ENCODE results near the gene TMEM74B.
"Not testable (repeated sequence)": the region's sequence is repeated elsewhere in the genome, so short reads cannot be mapped to it uniquely, and the experiment has no call there.

Gene TMEM74B

DNA sequence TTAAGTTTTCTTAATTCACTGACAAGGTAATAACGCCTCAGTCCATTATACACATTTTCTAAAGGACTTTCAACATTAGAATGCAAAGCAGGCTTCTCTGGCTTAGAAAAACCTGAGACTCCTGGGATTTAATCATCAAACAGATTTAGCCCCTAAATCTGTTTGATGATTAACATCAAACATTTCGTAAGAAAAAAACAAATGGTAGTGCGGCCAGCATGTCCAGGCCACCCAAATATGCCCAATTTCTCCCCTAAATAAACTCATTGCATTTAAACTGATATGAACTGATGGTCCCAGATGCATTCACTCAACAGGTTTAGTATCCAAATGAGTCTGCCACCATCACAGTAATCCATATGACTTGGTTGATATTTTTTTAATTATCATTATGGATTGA, 6.2 kb downstream of the TMEM74B start:
- DNase-seq (ENCODE audit: low read depth in 3 of 3), result no peak

DNA sequence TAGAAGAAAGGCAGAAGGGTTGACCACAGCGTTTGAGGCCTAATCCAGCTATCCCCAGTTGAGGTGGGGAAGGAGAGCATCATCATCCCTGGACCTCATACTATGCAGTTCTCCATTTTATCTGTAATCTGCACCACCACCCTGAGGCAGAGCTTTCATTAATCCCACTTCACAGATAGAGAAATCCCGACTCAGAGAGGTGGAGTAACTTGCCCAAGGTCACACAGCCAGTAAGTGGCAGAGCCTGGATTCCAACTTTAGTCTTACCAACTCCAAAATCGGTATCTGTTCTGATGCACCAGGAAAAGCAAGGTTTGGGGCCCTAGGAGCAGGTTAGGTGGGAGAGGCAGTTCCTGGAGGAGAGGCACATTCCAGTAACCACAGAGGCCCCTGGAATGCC, 6.7 kb downstream of the TMEM74B start:
- DNase-seq (ENCODE audit: low read depth in 3 of 3), result no peak

DNA sequence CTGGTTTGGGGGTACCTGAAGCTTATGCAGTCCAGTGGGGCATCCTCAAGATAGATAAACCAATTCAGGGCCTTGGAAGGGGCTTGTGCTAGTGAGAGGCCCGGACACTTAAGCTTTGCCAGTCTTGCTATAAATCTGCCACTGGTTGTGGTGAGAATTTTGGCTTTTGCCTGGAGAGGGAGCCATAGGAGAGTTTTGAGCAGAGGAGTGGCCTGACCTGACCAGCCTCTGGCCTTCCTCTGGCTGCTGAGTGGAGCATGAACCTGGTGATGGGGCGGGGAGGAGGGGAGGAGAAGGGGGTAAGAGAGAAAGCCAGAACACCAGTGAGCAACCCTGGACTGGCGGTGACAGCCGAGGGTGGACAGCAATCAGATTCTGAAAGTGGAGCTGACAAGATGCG, 7.1 kb downstream of the TMEM74B start:
- no peak for DNase-seq (ENCODE audit: low read depth in 3 of 3)

DNA sequence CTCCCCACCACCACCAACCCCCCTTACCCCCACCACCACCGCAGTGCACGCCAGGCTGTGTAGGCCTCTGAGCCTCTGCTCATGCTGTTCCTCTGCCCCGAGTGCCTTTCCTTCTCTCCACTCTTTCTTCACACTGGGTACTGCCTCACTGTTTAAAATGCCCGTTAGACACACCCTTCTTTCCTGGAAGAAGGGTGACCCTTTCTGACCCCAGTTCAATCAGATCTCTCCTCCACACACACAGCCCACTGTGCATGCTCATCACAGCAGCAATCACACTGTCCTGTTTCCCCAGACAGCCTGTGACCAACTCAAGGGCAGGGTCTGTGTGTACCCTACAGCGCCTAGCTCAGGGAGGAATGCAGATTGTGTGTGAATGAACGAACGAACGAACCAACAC, 10.0 kb downstream of the TMEM74B start:
- no peak for DNase-seq (ENCODE audit: low read depth in 3 of 3)

DNA sequence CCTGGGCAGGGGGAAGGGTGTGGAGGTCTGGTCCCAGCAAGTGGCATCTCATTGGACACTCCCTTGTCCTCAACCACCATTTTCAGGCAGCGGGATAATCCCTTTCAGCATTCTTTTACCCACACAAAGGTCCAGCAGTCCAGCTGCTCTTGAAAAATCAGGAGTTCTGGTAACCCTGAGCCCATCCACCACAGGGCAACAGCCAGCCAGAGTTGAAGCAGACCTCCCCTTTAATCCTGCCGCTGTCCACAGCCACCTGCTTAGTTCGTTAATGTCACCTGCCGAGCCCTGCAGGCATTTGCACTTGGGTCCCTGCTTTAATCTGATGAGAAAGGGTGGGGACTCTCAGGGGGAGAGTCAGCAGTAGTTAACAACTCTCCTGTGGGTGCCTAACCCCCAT, 11.1 kb downstream of the TMEM74B start:
- no peak for DNase-seq (ENCODE audit: low read depth in 3 of 3)

DNA sequence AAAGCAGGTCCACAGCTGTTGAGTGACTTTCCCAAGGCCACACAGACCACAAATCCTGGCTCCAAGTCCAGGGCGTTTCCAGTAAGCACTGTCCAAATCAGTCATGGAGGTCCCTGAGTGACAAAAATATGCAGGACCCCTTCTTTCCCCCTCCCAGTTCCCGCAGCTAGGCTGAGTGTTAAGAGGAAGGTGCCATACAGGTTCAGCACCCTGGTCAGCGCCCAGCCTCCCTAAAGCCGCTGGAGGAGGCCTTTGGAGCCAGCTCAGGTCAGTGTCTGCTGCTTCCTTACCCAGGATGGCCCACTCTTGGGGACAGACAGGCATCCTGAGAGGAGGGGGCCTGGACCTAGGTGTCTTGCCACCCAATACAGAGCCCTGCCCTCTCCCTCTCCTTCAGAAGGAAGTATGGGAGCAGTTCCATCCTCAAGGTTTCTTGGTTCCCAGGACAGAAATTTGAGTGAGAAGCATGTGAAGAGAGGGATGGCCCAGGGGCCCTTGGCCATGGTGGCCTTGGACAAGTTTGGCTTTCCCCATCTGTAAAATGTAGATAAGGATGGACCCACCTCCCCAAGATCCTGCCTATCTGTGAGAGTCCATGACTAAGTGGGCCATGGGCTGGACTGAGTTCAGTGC, 13.2 kb downstream of the TMEM74B start:
- DNase-seq (ENCODE audit: low read depth in 3 of 3), result no peak

DNA sequence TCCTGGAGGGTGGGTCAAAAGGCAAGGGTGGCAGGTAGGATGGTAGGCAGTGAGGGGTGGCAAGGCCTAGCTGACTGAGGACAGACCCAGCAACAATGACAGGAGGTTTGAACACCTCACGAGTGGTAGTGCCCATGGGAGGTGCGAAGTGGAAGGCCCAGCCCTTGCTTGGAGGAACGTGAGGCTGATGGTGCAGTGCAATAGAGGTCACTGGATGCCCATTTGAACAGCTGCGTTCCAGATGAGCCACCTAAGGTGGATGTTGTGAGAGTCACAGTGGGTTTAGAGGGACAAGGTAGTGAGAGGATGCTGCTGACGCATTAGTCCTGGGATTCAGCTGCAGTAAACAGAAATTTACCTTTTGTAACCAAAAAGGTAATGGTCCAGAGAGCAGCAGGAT, 15.6 kb downstream of the TMEM74B start:
- DNase-seq (ENCODE audit: low read depth in 3 of 3), result no peak

DNA sequence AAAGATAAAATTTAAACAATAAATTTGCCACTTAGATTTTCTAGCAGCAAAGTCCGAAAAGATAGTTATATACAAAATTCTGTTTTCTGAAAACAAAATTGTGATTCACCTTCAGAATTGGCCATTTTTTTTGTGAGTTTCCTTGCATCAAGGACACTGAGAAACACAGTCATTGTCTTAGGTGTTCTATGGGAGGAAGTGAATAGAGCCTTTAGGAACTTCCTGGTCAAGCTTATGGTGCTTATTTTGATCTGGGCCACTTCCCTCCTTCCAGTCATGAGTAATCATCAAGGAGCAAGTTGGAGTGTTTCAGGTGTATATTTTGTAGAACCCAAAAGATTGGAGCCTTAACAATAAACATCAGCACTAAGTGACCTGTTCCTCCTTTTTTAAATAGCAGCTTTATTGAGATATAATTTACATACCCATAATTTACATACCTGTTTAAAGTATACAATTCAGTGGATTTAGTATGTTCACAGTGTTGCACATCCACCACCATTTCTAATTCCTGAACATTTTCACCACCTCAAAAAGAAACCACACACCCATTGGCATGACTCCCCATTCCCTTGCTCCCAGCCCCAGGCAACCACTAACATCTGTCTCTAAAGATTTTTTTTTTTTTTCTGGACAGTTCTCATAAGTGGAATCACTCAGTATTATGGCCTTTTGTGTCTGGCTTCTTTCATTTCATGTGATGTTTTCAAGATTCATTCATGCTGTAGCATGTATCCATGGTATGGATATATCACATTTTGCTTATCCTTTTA, 17.6 kb downstream of the TMEM74B start:
- DNase-seq (ENCODE audit: low read depth in 3 of 3), result no peak

DNA sequence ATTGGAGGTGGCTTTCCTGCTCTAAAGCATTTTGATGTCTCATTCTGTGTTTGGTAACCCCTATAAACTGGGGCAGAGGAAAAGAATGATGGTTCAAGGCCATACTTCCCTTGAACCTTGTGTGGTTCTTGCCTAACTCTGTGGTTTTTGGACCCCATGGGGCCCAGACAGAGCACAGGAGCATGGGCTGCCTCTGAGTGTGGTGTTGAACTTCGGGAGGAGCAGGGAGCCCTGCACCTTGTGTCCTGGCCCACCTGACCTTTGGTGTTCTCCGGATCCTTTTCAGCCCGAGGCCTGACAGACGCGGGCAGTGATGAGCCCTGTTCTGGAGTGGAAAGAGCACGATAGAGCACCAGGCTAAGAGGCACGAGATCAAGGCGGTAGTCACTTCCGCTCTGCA, 18.8 kb downstream of the TMEM74B start:
- no peak for DNase-seq (ENCODE audit: low read depth in 3 of 3)

DNA sequence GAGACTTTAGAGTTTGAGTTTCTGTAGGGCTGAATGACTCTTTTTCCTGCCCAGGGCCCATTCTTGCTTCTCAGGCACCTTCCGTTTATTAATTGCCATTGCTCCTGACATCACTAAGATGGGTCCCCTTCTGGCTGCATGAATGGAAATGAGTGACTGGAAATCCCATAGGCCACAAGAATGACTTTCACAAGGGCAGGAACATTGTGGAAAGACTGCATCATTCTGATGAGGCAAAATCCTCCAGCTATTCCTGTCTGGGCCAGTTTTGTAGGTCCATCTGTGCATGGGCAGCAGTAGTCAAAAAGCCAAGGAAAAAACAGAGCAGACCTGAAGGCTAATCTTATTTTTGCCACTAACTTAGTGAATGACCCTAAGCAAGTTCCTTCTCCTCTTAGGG, 19.3 kb downstream of the TMEM74B start:
- DNase-seq (ENCODE audit: low read depth in 3 of 3), result no peak

DNA sequence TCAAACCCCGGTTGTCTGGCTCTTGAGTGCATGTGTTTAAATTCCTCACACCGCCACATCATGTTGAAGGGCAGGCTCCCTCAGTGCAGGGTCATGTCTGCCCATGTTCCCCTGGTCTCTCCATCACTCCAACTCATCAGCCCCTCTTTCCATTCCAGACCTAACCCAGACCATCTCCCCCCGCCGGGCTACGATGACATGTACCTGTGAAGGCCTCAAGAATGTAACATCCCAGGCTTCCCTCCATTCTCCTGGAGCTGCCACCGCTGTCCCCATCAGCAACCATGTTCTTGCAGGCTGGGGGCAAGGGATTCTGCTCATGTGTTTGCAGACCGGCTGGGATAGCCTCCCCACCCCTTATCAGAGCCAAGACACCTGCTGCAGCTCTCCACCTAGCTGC, 19.9 kb downstream of the TMEM74B start:
- DNase-seq (ENCODE audit: low read depth in 3 of 3), result no peak

DNA sequence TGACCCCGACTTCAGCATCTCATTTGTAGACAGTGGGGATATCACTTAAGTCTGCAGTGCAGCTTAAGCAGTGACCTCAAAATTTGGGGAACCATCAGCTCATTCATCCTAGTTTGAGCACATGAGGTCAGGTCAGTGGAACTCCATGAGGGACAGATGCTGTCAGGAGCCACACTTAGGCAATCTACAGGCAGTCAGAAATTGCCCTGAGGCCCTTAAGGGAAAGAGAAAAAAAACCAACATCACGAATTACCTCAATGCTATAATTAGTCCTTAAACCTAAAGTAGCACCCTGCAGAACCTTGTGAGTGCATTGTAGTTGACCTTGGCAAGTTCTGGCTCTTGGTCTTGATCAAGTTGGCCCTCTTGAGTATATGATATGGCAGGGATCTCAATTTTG, 21.1 kb downstream of the TMEM74B start:
- no peak for DNase-seq (ENCODE audit: low read depth in 3 of 3)

DNA sequence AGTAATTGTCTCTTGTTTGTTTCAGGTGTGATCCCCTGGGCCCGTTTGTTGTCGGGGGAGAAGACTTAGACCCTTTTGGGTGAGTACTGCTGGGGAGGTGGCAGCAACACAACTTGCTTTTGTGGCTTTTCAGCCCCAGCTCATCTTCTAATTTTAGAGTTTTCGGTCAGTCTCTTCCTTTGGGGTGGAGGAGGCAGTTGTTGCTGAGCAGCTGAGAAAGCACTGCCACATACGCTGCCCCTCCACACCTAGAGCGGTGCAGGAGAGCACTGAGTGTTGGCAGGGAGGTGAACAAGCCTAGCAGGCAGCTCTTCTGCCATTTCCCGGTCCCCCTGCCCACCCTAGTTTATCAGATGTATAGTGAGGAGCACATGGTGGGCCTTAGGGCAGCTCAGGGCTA, 21.7 kb downstream of the TMEM74B start:
- DNase-seq (ENCODE audit: low read depth in 3 of 3), result no peak

DNA sequence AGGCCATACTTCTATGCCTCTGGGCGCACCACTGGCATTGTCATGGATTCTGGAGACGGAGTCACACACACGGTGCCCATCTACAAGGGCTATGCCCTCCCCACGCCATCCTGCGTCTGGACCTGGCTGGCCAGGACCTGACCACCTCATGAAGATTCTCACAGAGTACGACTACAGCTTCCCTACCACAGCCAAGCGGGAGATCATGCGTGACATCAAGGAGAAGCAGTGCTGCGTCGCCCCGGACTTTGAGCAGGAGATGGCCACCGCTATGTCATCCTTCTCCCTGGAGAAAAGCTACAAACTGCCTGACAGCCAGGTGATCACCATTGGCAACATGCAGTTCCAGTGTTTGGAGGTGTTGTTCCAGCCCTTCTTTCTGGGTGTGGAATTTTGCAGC, 23.8 kb downstream of the TMEM74B start:
- no peak for DNase-seq (ENCODE audit: low read depth in 3 of 3)

DNA sequence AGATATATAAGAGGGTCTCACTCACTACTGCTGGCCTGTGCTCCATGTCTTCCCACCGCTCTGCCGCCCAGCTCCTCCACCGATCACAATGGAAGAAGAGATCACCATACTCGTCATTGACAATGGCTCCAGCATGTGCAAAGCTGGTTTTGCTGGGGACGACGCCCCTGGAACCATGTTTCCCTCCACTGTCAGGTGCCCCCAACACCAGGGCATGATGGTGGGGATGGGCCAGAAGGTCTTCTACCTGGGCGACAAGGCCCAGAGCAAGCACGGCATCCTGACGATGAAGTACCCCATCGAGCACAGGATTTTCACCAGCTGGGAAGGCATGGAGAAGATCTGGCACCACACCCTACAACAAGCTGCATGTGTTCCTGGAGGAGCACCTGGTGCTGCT, 24.3 kb downstream of the TMEM74B start:
- no peak for DNase-seq (ENCODE audit: low read depth in 3 of 3)

DNA sequence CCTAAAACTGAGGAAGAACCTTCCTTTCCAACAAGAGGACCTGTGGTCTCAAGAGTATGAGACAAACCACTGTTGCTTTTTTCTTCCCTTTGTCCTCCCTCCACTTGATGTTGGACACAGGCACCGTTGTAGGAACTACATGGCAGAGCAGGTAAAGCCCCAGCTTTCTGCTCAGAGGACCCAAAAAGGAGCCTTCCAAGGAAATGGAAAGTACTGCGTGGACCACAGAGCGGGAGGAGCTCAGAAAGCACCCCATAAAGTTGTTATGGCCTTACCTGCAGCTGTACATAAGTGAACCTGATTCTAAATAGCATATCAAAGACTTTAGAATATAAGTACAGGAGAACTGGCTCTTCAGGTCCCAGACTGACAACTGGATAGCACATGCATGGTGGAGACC, 29.4 kb downstream of the TMEM74B start:
- DNase-seq (ENCODE audit: low read depth in 3 of 3), result no peak

DNA sequence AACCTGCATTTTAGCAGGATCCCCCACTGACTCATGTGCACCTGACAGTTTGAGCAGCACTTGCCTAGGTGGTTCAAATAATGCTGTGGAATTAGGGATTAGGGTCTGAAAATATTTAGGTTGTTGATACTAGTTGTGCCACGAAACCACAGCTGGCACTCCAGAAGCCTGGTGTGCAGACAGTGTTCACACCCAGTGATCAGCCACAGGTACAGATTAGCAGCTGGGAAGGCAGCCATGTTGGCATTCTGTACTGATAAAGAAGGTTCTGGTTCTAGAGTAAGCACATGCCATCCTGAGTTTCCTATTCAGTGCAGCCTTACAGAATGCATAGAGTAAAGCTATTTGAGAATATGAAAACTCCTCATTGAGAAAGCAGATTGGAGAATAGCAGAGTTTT, 30.1 kb downstream of the TMEM74B start:
- DNase-seq (ENCODE audit: low read depth in 3 of 3), result no peak

DNA sequence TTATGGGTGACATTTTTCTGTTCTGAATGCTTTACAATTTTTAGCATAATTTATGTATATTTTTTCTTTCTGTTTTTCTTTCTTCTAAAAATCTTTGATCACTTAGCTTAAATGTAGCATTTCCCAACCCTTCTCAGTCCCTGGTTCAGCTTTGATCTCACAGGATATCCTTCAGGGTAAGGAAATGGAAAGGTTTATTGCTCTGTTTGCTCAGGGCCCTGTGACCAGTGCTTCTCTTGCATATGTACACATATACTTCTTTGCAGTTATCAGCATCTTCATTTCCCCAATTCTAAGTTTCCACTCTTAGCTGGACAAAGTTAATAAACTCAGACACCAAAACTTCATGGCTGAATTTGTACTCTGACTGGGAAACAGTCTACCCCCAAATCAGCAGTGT, 30.6 kb downstream of the TMEM74B start:
- no peak for DNase-seq (ENCODE audit: low read depth in 3 of 3)

DNA sequence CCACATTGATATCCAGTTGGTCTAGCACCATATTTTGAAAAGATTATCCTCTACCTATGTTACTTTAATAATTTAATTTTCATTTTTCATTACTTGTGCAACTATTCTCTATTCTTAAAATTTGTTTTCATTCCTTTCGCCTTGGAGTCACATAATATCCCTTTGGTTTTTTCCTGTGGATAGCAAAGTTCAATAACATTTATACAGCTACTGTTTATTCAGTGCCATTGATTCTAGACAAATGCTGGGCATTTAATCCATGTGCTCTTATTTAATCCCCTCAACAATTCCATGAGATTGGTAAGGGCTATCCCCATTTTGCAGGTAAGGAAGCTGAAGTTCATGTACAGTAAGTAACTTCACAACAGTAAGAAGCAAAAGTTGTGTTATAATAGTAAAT, 33.8 kb downstream of the TMEM74B start:
- no peak for DNase-seq (ENCODE audit: low read depth in 3 of 3)

DNA sequence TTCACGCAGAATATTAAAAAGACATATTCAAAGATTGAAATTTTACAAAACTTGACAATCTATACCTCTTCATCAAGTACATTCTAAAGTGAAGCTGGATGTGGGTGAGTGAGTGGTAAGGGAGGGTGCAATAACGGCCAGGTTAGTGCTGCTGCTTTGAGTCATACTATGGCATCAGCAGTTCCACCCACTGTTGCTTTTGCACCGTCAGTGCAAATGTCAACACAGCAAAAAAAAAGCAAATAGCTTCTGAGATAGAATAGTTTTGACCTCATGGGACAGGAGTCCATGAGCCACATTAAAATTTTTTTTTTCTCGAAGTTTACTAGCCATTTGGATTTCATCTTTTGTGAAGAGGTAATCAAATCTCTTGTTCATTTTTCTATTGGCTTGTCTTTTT, 34.6 kb downstream of the TMEM74B start:
- peak in 1 of 3 experiments; percentile 3 for DNase-seq (ENCODE audit: low read depth in 3 of 3)

DNA sequence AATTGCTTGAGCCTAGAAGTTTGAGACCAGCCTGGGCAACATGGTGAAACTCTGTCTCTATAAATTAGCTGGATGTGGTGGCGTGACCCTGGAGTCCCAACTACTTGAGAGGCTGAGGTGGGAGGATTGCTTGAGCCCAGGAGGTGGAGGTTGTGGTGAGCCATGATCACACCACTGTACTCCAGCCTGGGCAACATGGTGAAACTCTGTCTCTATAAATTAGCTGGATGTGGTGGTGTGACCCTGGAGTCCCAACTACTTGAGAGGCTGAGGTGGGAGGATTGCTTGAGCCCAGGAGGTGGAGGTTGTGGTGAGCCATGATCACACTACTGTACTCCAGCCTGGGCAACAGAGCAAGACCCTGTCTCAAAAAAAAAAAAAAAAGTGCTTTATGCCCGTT, 35.0 kb downstream of the TMEM74B start:
- DNase-seq (ENCODE audit: low read depth in 3 of 3), result not testable (repeated sequence)

DNA sequence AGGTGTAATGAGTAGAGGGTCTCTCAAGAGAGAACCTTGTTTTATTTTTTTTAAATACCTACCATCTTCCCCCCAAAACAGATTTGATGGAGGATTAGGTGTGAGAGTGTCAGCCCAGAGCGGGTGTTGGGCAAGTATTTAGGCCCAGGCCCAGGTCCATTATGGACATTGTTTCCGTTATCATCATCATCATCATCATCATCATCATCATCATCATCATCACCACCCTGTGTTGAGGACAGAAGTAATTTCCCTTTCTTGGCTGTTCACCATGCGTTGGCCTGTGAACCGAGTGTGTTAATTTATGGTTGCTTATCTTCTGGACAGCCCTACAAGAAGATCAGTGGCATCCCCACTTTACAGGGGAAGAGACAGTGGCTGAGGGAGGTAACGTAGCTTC, 37.8 kb downstream of the TMEM74B start:
- DNase-seq (ENCODE audit: low read depth in 3 of 3), result no peak

DNA sequence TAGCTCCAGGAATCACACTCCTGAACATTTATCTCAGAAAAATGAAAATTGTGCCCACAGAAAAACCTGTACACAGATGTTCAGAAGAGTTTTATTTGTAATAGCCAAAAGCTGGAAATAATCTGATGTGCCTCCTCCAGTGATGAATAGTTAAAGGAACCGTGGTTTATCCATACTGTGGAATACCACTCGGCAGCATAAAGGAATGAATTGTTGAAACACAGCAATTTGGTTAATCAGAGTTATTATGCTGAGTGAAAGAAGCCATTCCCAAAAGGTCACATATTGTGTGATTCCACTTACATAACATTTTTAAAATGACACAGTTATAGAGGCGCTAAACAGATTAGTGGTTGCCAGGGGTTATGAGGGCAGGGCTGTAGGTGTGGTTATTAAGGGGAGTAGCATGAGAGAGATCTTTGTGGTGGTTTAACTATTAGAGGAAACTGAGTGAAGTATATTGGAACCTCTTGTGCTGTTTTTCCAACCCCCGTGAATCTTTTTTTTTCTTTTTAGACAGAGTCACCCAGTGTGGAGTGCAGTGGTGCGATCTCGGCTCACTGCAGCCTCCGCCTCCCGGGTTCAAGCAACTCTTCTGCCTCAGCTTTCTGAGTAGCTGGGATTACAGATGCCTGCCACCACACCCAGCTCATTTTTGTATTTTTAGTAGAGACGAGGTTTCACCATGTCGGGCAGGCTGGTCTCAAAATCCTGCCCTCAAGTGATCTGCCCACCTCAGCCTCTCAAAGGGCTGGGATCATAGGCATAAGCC, 40.2 kb downstream of the TMEM74B start:
- DNase-seq (ENCODE audit: low read depth in 3 of 3), result no peak
